Epithelial cell of esophagus (primary cell): Measurements from ENCODE around the gene HS3ST4.
A peak's percentile ranks its signal among the peaks of the same experiment; 100 is the strongest.

Source experiments
- DNase-seq: peaks from one replicate; pipeline ENCODE4 v3.0.0; 2010; ENCODE audit warnings: low read depth
- H3K4me3 ChIP-seq: 2 replicates; pipeline ENCODE4 v1.5.1; 2011; ENCODE audit warnings: mild to moderate bottlenecking, low read length, control low read depth
- TF ChIP-seq, protein P1 (sequence below): IDR thresholded peaks from 2 replicates; pipeline ENCODE4 v1.5.1; 2011; ENCODE audit warnings: low read depth, mild to moderate bottlenecking, low read length, control low read depth, inconsistent platforms; ENCODE audit not compliant: insufficient read depth; ENCODE audit errors: missing control alignments

Gene HS3ST4

DNA sequence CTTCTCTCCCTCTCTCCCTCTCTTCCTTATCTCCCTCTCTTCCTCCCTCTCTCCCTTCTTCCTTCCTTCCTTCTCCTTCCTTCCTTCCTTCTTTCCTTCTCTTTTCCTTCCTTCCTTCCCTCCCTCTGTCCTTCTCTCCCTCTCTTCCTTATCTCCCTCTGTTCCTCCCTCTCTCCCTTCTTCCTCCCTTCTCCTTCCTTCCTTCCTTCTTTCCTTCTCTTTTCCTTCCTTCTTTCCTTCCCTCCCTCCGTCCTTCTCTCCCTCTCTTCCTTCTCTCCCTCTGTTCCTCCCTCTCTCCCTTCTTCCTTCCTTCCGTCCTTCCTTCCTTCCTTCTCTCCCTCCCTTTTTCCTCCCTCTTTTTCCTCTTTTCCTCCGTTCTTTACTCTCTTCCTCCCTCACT is 38.6 kb downstream of the HS3ST4 start:
- TF ChIP-seq, protein P1, sequence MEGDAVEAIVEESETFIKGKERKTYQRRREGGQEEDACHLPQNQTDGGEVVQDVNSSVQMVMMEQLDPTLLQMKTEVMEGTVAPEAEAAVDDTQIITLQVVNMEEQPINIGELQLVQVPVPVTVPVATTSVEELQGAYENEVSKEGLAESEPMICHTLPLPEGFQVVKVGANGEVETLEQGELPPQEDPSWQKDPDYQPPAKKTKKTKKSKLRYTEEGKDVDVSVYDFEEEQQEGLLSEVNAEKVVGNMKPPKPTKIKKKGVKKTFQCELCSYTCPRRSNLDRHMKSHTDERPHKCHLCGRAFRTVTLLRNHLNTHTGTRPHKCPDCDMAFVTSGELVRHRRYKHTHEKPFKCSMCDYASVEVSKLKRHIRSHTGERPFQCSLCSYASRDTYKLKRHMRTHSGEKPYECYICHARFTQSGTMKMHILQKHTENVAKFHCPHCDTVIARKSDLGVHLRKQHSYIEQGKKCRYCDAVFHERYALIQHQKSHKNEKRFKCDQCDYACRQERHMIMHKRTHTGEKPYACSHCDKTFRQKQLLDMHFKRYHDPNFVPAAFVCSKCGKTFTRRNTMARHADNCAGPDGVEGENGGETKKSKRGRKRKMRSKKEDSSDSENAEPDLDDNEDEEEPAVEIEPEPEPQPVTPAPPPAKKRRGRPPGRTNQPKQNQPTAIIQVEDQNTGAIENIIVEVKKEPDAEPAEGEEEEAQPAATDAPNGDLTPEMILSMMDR = no peak
- DNase-seq = no peak
- H3K4me3 ChIP-seq = no peak overlapping the region

DNA sequence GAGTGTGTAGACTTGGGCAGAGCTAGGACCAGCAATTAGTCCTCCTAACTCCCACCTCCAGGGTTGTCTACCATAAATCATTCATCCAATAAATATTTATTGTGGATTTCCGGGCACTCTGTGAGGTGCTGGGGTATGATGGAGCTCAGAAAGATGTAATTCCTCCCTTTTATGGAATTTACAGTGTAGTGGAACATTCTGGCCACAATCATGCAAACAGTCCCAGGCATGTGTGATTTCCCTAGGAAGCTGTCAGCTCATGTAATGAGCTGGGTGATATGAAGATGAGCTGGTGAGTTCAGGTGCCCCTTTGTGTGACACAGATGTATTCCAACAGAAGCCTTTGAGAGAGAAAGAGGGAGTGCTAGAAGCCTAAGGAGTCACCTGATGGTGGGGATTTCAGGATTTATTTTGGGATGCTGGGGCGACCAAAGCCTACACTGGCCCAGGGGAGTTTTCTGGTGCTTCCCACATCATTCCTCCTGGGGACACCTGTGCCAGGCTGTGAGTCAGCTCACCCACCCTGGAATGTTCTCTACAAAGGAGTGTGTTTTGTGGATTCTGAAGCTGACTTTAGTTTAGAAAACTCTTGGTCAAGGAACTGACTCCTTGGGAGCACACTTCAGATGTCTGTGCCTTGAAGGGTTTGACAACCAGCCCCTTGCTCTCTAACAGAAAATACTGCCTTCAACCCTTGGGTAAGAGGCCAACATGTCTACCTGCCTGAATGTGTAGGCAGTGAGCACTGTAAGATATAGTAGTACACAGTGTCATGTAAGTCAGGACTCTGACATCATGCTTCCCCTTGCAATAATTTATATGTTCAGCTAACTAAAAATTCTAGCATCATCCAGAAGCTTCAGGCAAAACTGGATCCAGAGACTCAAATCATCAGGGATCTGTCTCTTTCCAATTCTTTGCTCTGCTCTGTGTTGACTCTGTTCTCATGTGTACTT is 42.9 kb downstream of the HS3ST4 start:
- no peak for DNase-seq
- TF ChIP-seq, protein P1 = no peak
- no peak overlapping the region for H3K4me3 ChIP-seq

DNA sequence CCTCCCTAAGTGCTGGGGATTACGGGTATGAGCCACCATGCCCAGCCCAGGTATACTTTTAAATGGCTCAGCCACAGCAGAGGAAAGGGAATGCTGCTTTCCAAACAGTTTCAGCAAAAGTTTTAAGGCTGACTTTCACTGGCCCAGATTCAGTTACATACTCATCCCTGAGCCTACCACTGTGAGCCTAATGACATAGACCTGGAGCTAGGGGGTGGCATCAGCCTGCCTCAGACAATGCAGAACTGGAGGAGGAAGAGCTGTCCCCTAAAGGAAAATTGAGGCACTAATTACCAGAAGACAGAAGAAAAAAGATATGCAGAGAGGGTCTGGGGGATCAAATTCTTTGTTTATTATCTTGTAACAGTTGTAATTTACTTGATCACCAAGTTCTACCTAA is 43.9 kb downstream of the HS3ST4 start:
- no peak overlapping the region for H3K4me3 ChIP-seq
- TF ChIP-seq, protein P1 = no peak
- no peak for DNase-seq

DNA sequence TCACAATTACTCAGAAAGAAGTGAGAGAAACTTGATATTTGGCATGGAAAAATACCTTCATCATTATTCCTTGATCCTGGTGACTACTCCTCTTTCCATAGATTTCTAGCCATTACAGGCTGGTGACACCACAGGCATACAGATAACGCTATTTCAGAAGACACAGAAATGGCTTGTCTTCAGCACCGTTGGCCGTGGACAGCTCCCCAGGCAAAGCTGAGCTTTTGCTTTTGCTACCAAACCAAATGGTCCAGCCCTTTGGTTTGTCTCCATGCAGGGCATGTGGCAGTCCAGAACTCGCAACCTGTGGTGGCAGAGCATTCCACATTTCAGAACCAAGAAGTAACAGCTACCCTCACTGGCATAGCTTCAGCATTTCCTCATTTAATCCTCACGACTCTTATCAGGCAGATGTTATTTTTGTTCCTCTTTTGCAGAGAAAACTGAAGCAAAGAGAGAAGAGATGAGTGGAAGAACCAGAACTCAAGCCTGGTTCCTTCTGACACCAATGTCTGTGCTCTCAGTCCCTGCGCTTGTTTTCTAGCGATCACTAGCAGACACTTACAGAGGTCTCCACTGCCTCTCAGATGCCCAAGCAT is 55.5 kb downstream of the HS3ST4 start:
- H3K4me3 ChIP-seq = no peak overlapping the region
- peak; percentile 1 for DNase-seq
- TF ChIP-seq, protein P1 = no peak

DNA sequence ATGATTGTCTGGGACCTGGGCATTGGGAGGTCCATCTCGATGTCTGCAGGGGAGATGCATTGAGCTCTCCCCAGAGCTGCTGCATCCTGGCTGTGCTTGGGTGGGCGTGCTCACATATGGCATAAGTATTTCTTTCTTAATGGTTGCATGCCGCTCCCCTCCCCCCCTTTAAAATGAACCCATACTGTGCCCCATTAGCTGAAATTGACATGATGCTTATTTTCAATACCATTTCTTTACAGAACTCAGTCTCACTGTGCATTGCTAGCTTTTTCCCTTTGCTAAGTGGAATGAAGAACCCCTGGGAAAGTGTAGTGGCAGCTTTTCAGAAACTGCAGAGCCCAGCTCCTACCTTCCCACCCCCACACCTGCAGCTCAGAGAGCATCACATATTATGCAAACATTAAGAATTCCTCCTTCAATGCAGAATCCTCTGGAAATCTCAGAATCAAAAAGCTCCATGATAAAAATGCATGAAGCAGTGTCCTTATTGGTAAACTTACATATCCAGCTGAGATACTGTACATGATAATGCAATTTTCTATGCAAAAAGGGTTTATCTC is 56.4 kb downstream of the HS3ST4 start:
- H3K4me3 ChIP-seq = no peak overlapping the region
- TF ChIP-seq, protein P1 = no peak

DNA sequence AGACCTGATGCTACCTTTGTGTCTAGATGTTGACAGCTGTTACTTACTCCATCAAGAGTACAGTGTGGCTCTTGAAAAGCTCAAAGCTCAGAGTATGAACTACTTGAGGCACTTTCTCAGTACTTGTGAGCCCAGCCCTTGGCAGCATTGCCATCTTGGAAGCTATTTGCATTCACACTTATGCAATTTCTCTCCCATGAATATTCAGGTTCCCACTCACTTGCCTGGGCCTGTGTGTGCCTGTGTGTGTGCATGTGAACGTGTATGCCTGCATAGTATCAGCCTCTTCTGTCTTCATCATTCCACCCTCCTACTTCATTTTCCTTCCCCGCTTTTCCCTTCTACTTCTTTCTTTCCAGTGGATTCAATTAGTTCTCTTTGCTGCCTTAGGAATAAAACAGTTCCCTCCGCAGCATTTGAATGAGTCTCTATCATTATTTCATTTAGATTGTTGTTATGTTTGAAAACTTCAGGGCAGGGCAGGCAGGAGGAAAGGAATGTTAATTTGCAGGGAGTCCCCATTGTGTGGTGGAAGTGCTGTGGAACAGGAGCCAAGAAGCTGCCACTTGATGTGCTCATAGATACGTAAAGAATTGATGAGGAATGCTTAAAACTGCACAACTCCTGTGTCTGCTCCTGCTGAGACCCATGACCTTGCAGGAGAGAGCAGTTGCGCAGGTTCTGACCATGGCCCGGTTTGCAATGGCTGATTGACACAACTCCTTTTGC is 58.9 kb downstream of the HS3ST4 start:
- no peak overlapping the region for H3K4me3 ChIP-seq
- no peak for DNase-seq
- TF ChIP-seq, protein P1 = no peak

More for the DNA sequence above, 56.4 kb downstream of the HS3ST4 start:
- DNase-seq = no peak
